Breast epithelium (tissue), 3 donors: ENCODE results near the gene UBL4B.

Source experiments
- POLR2A ChIP-seq: fragments of 450-650 bp; IDR thresholded peaks from one replicate; pipeline ENCODE4 v1.6.1; 2016; ENCODE audit warnings: antibody characterized with exemption, mild to moderate bottlenecking, moderate library complexity
- TF ChIP-seq, protein P1 (sequence below), 3 donors: fragments of 450-650 bp; IDR thresholded peaks; one replicate each; pipeline ENCODE4 v1.5.1; 2016 to 2017; ENCODE audit warnings: antibody characterized with exemption in 3 of 3, mild to moderate bottlenecking in 3 of 3, moderate library complexity in 3 of 3

DNA sequence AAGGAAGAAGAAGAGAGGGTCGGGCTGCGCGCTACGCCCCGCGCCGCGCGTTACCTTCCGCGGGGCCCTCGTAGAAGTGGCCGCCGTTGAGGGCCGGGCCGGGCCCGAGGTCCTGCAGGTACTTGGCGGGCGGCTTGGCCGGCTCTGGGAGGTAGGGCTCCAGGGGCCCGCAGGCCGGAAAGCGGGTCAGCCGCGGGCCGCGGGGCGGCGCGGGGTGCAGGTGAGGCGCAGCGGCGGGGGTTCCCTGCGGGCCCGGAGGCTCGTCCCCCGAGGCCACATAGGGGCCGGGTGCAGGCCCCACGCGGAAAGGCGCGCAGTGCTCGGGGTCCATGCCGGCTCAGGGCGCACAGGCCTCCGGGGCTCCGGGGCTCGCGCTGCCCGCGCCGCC lies 42.0 kb upstream of the UBL4B start:
- TF ChIP-seq, protein P1, sequence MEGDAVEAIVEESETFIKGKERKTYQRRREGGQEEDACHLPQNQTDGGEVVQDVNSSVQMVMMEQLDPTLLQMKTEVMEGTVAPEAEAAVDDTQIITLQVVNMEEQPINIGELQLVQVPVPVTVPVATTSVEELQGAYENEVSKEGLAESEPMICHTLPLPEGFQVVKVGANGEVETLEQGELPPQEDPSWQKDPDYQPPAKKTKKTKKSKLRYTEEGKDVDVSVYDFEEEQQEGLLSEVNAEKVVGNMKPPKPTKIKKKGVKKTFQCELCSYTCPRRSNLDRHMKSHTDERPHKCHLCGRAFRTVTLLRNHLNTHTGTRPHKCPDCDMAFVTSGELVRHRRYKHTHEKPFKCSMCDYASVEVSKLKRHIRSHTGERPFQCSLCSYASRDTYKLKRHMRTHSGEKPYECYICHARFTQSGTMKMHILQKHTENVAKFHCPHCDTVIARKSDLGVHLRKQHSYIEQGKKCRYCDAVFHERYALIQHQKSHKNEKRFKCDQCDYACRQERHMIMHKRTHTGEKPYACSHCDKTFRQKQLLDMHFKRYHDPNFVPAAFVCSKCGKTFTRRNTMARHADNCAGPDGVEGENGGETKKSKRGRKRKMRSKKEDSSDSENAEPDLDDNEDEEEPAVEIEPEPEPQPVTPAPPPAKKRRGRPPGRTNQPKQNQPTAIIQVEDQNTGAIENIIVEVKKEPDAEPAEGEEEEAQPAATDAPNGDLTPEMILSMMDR (IDR thresholded peaks at IDR 0.05): no peak
- TF ChIP-seq POLR2A: no peak
